ENCODE data around the gene KRR1. TPM values are rescaled to one million over a fixed set of nuclear protein-coding genes. Genes with fewer than 3 reads are reported as not detected.
A peak's percentile ranks its signal among the peaks of the same experiment; 100 is the strongest.

KRR1 gene
- polyA plus RNA-seq, 1 of the 3 experiments (the other 2 are of a cell fraction) = 13.8 TPM

DNA sequence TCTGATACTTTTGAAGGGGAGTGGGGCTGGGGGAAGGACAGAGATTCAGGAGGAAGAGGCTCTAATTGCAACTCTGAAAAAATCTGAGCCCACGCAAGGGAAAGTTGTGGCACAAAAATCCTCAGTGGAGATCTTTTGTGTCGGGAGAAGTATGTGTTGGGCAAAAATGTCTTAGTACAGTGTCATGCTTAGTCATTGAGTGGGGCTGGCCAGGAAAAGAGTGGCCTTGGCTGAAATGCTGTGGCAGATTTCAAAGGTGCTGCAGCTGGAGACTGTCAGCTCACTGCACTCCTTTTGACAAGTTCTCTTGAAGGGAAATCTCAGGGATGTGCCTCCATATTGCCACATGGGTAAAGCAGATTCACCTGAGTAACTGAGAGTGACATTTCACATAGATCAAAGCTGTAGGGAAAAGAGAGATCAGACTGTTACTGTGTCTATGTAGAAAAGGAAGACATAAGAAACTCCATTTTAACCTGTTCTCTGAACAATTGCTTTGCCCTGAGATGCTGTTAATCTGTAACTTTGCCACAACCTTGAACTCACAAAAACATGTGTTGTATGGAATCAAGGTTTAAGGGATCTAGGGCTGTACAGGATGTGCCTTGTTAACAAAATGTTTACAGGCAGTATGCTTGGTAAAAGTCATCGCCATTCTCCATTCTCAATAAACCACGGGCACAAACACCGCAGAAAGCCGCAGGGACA lies 66.8 kb downstream of the KRR1 start:
- H4K20me1 ChIP-seq (ENCODE audit: insufficient read depth) = no peaks in the 10 kb centered on the region
- H3K79me2 ChIP-seq (ENCODE audit: insufficient read depth) = no peaks in the 10 kb centered on the region
- TF ChIP-seq IRF3 (IDR thresholded peaks at IDR 0.05; ENCODE audit: low read depth, low read length) = no peak
- TF ChIP-seq JUND (IDR thresholded peaks at IDR 0.05) = peak; percentile 20; the same call in 1 of the 2 replicates
- no peak for TF ChIP-seq YY1 (IDR thresholded peaks at IDR 0.05; ENCODE audit: low read depth)
- TF ChIP-seq, protein P1, sequence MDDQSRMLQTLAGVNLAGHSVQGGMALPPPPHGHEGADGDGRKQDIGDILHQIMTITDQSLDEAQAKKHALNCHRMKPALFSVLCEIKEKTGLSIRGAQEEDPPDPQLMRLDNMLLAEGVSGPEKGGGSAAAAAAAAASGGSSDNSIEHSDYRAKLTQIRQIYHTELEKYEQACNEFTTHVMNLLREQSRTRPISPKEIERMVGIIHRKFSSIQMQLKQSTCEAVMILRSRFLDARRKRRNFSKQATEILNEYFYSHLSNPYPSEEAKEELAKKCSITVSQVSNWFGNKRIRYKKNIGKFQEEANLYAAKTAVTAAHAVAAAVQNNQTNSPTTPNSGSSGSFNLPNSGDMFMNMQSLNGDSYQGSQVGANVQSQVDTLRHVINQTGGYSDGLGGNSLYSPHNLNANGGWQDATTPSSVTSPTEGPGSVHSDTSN (IDR thresholded peaks at IDR 0.05) = peak; percentile 72
- no peak for TF ChIP-seq RAD21 (IDR thresholded peaks at IDR 0.05; ENCODE audit: low read length)
- TF ChIP-seq POLR2AphosphoS5 (IDR thresholded peaks at IDR 0.05; ENCODE audit: low read depth, low read length) = no peak
- peak; percentile 33; the same call in 1 of the 2 replicates for TF ChIP-seq FOSL2 (IDR thresholded peaks at IDR 0.05; ENCODE audit: borderline replicate concordance, low read depth)
- TF ChIP-seq SIN3A (IDR thresholded peaks at IDR 0.05; ENCODE audit: borderline replicate concordance, low read depth, low read length) = no peak
- peak; percentile 74 for TF ChIP-seq TCF12 (IDR thresholded peaks at IDR 0.05)
- no peak for TF ChIP-seq TEAD4 (IDR thresholded peaks at IDR 0.05; ENCODE audit: borderline replicate concordance, insufficient read depth)
- TF ChIP-seq EP300 (IDR thresholded peaks at IDR 0.05; ENCODE audit: borderline replicate concordance in 1 of 2, low read depth in 1 of 2, low read length in 1 of 2) = 0 out of 4 replicates have a peak, but pooled peaks of 1 of the 2 experiments have one; percentile 42
- TF ChIP-seq NFIC (IDR thresholded peaks at IDR 0.05; ENCODE audit: borderline replicate concordance) = 0 out of 2 replicates have a peak, but pooled peaks have one; percentile 40
- TF ChIP-seq, protein P2, sequence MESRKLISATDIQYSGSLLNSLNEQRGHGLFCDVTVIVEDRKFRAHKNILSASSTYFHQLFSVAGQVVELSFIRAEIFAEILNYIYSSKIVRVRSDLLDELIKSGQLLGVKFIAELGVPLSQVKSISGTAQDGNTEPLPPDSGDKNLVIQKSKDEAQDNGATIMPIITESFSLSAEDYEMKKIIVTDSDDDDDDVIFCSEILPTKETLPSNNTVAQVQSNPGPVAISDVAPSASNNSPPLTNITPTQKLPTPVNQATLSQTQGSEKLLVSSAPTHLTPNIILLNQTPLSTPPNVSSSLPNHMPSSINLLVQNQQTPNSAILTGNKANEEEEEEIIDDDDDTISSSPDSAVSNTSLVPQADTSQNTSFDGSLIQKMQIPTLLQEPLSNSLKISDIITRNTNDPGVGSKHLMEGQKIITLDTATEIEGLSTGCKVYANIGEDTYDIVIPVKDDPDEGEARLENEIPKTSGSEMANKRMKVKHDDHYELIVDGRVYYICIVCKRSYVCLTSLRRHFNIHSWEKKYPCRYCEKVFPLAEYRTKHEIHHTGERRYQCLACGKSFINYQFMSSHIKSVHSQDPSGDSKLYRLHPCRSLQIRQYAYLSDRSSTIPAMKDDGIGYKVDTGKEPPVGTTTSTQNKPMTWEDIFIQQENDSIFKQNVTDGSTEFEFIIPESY (IDR thresholded peaks at IDR 0.05; ENCODE audit: borderline replicate concordance, low read depth) = no peak
- TF ChIP-seq, protein P3, sequence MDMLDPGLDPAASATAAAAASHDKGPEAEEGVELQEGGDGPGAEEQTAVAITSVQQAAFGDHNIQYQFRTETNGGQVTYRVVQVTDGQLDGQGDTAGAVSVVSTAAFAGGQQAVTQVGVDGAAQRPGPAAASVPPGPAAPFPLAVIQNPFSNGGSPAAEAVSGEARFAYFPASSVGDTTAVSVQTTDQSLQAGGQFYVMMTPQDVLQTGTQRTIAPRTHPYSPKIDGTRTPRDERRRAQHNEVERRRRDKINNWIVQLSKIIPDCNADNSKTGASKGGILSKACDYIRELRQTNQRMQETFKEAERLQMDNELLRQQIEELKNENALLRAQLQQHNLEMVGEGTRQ (IDR thresholded peaks at IDR 0.05; ENCODE audit: borderline replicate concordance, low read depth, low read length) = no peak
- TF ChIP-seq, protein P4, sequence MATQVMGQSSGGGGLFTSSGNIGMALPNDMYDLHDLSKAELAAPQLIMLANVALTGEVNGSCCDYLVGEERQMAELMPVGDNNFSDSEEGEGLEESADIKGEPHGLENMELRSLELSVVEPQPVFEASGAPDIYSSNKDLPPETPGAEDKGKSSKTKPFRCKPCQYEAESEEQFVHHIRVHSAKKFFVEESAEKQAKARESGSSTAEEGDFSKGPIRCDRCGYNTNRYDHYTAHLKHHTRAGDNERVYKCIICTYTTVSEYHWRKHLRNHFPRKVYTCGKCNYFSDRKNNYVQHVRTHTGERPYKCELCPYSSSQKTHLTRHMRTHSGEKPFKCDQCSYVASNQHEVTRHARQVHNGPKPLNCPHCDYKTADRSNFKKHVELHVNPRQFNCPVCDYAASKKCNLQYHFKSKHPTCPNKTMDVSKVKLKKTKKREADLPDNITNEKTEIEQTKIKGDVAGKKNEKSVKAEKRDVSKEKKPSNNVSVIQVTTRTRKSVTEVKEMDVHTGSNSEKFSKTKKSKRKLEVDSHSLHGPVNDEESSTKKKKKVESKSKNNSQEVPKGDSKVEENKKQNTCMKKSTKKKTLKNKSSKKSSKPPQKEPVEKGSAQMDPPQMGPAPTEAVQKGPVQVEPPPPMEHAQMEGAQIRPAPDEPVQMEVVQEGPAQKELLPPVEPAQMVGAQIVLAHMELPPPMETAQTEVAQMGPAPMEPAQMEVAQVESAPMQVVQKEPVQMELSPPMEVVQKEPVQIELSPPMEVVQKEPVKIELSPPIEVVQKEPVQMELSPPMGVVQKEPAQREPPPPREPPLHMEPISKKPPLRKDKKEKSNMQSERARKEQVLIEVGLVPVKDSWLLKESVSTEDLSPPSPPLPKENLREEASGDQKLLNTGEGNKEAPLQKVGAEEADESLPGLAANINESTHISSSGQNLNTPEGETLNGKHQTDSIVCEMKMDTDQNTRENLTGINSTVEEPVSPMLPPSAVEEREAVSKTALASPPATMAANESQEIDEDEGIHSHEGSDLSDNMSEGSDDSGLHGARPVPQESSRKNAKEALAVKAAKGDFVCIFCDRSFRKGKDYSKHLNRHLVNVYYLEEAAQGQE (IDR thresholded peaks at IDR 0.05; ENCODE audit: low read depth, low read length) = no peak
- 77% methylated on average over 6 of the region's 6 CpGs for WGBS (ENCODE audit: low lambda C conversion rate)
- peak overlapping the region; percentile 25; the same call in 1 of the 2 replicates for H3K4me2 ChIP-seq
- H3F3A ChIP-seq (replicated peaks; ENCODE audit: insufficient read depth) = peaks cover 17% of the 10 kb centered on the region
- H3K9me2 ChIP-seq = no peaks in the 10 kb centered on the region
- peak overlapping the region; percentile 54; the same call in 1 of the 2 replicates for H2AFZ ChIP-seq (ENCODE audit: low read depth)
- H3K9me3 ChIP-seq = no peaks in the 10 kb centered on the region
- ChIA-PET CTCF (no interaction called here), POLR2A (no interaction called here)
- H3K9ac ChIP-seq = no peak overlapping the region
- H3K27me3 ChIP-seq (ENCODE audit: insufficient read depth) = no peaks in the 10 kb centered on the region
- no peaks in the 10 kb centered on the region for H3K36me3 ChIP-seq (replicated peaks in 1 of 2; ENCODE audit: control insufficient read depth in 1 of 2, insufficient read depth in 2 of 2, low read length in 1 of 2)
- H3K27ac ChIP-seq (ENCODE audit: low read depth in 2 of 2, low read length in 1 of 2) = peak overlapping the region in 1 of 2 experiments; percentile 61; a peak in 2 of 4 replicates
- no peak for DNase-seq
- H3K4me1 ChIP-seq (ENCODE audit: control insufficient read depth in 1 of 2, insufficient read depth in 2 of 2, low read depth in 1 of 2, low read length in 1 of 2) = peaks cover 0 to 27% of the 10 kb centered on the region in 2 experiments; a peak in 2 of 4 replicates
- H3K4me3 ChIP-seq (ENCODE audit: low read depth in 2 of 2, low read length in 1 of 2) = no peak overlapping the region

All from SK-N-SH (cell line).